Endothelial cell of umbilical vein (primary cell): ENCODE data around the gene PFKP. TPM values are rescaled to one million over a fixed set of nuclear protein-coding genes. Genes with fewer than 3 reads are reported as not detected.

Experiments used
- BruUV-seq: library from RNA; stranded (reverse); fragments of 400-500 nt; replicated peaks from 2 replicates; lab custom pipeline; 2021; lab: Mats Ljungman, UMichigan
- CTCF ChIA-PET: fragments of 300-600, 350-600 bp; sonication (Branson Sonifier 250); formaldehyde crosslinking; loops from one replicate; lab custom pipeline; 2021; ENCODE audit warnings: antibody characterized with exemption, inconsistent platforms; lab: Charles Lee
- POLR2A ChIA-PET: fragments of 300-600, 350-600 bp; sonication (Branson Sonifier 250); formaldehyde crosslinking; loops from one replicate; lab custom pipeline; 2021; ENCODE audit warnings: antibody characterized with exemption, inconsistent platforms; lab: Charles Lee
- DNase-seq: peaks from one replicate; pipeline ENCODE4 v3.0.0-alpha.2; 2011; ENCODE audit warnings: low read depth, low spot score
- FAIRE-seq: peaks from 2 replicates; lab custom pipeline; 2011; peaks lifted over from hg19 to GRCh38; lab: Jason Lieb, UNC
- H2AFZ ChIP-seq: 2 replicates; pipeline ENCODE4 v1.6.0; 2012; ENCODE audit warnings: low read depth, low read length, control low read depth, inconsistent platforms
- H3K27ac ChIP-seq: 2 replicates; pipeline ENCODE4 v1.5.1; 2011; ENCODE audit warnings: low read depth, mild to moderate bottlenecking, control low read depth, low read length, moderate library complexity; ENCODE audit not compliant: insufficient read depth
- H3K27me3 ChIP-seq, 2 experiments: 2 replicates each; pipeline versions ENCODE4 v1.6.0 to v1.6.1; 2011; ENCODE audit warnings: low read length in 2 of 2, mixed read lengths in 1 of 2; ENCODE audit not compliant: control insufficient read depth in 2 of 2, insufficient read depth in 2 of 2
- H3K36me3 ChIP-seq, 2 experiments: 2 replicates in 1 of 2; 3 replicates in 1 of 2; pipeline ENCODE4 v1.5.1; 2011; ENCODE audit warnings: low read length in 2 of 2, mild to moderate bottlenecking in 1 of 2, moderate library complexity in 1 of 2; ENCODE audit not compliant: control insufficient read depth in 2 of 2, insufficient read depth in 2 of 2; ENCODE audit errors: extremely low read depth in 1 of 2
- H3K4me1 ChIP-seq: 3 replicates; pipeline ENCODE4 v1.5.1; 2011; ENCODE audit warnings: mild to moderate bottlenecking, low read length; ENCODE audit not compliant: control insufficient read depth, insufficient read depth; ENCODE audit errors: extremely low read depth
- H3K4me2 ChIP-seq: 2 replicates; pipeline ENCODE4 v1.6.1; 2011; ENCODE audit warnings: low read length, control low read depth, mixed read lengths; ENCODE audit not compliant: insufficient read depth
- H3K4me3 ChIP-seq, 3 experiments: fragments of 200-600 bp in 1 of 3; sonication (generic), shearing (Covaris generic) in 1 of 3; replicated peaks in 1 of 3; 2 replicates each; pipeline ENCODE4 v1.5.1; 2011 to 2016; ENCODE audit warnings: control low read depth in 3 of 3, low read length in 3 of 3, mild to moderate bottlenecking in 2 of 3, inconsistent platforms in 1 of 3, low read depth in 1 of 3, moderate library complexity in 1 of 3; ENCODE audit not compliant: insufficient read depth in 1 of 3
- H3K79me2 ChIP-seq: 2 replicates; pipeline ENCODE4 v1.6.0; 2012; ENCODE audit warnings: low read length, inconsistent platforms; ENCODE audit not compliant: control insufficient read depth, insufficient read depth
- H3K9ac ChIP-seq: replicated peaks from 2 replicates; pipeline ENCODE3; 2011; ENCODE audit warnings: low read length, control low read depth; ENCODE audit not compliant: insufficient read depth; ENCODE audit errors: extremely low read depth
- H3K9me1 ChIP-seq: replicated peaks from 3 replicates; pipeline ENCODE4 v1.6.0; 2011; ENCODE audit warnings: mild to moderate bottlenecking, low read length; ENCODE audit not compliant: control insufficient read depth, insufficient read depth; ENCODE audit errors: extremely low read depth
- H3K9me3 ChIP-seq: replicated peaks from 2 replicates; pipeline ENCODE4 v1.5.1; 2012; ENCODE audit warnings: low read length, inconsistent platforms; ENCODE audit not compliant: control insufficient read depth, insufficient read depth
- H4K20me1 ChIP-seq: replicated peaks from 2 replicates; pipeline ENCODE3; 2011; ENCODE audit warnings: mild to moderate bottlenecking, low read length; ENCODE audit not compliant: control insufficient read depth, insufficient read depth; ENCODE audit errors: extremely low read depth
- CTCF ChIP-seq, 2 donors: IDR thresholded peaks; 1 replicate in 1 of 2; 2 replicates in 1 of 2; pipeline ENCODE4 v1.5.1; 2011; ENCODE audit warnings: low read length in 2 of 2, mild to moderate bottlenecking in 2 of 2, moderate library complexity in 2 of 2, control low read depth in 1 of 2, inconsistent platforms in 1 of 2, low read depth in 1 of 2; ENCODE audit not compliant: insufficient read depth in 1 of 2; ENCODE audit errors: extremely low read depth in 1 of 2
- EZH2 ChIP-seq: IDR thresholded peaks from 2 replicates; pipeline ENCODE4 v1.6.1; 2012; ENCODE audit warnings: borderline replicate concordance, low read depth, mild to moderate bottlenecking, moderate library complexity, low read length, inconsistent platforms; ENCODE audit not compliant: severe bottlenecking
- FOS ChIP-seq: IDR thresholded peaks from 2 replicates; pipeline ENCODE4 v1.6.1; 2011; ENCODE audit warnings: mild to moderate bottlenecking, low read length, moderate library complexity, borderline replicate concordance; ENCODE audit not compliant: insufficient read depth
- GATA2 ChIP-seq: IDR thresholded peaks from 2 replicates; pipeline ENCODE4 v1.7.0; 2011; ENCODE audit warnings: low read depth, mild to moderate bottlenecking, moderate library complexity, mixed read lengths, low read length; ENCODE audit not compliant: insufficient read length, insufficient read depth
- JUN ChIP-seq: IDR thresholded peaks from 2 replicates; pipeline ENCODE4 v1.6.1; 2011; ENCODE audit warnings: borderline replicate concordance, low read depth; ENCODE audit not compliant: insufficient read length, insufficient read depth
- MYC ChIP-seq: IDR thresholded peaks from one replicate; pipeline ENCODE4 v1.6.1; 2011; ENCODE audit warnings: mild to moderate bottlenecking, low read depth, low read length
- POLR2A ChIP-seq: IDR thresholded peaks from 2 replicates; pipeline ENCODE4 v1.6.1; 2012; ENCODE audit warnings: low read depth, mild to moderate bottlenecking, control low read depth, low read length
- POLR2AphosphoS5 ChIP-seq: IDR thresholded peaks from 2 replicates; pipeline ENCODE4 v1.6.1; 2012; ENCODE audit warnings: low read depth, mild to moderate bottlenecking, control low read depth, low read length, moderate library complexity; ENCODE audit not compliant: insufficient read depth
- dilution Hi-C: fragments of 300-500 bp; cut with MboI; formaldehyde crosslinking; loops from one replicate; pipeline ENCODE4 v1.15.0; 2019; ENCODE audit warnings: low sequenced_read_pairs; ENCODE audit not compliant: extremely low pct_ligation_motif_present
- intact Hi-C: fragments of 100-400 bp; cut with micrococcal nuclease; formaldehyde crosslinking; loops from one replicate; pipeline ENCODE4 v1.10.0; 2022
- polyA plus RNA-seq, 4 experiments: library from polyadenylated mRNA; depleted of rRNA in 3 of 4; stranded (reverse) in 3 of 4; unstranded in 1 of 4; fragments of >200 nt; gene quantifications; 2 replicates each; pipeline versions ENCODE4 v1.2.1 to v1.2.3, GENCODE V29; 2011 to 2012; ENCODE audit warnings: missing spikeins in 1 of 4
- total RNA-seq: library from RNA; stranded (reverse); gene quantifications from 2 replicates; pipeline ENCODE4 v1.2.3, GENCODE V29; 2021
- TF ChIP-seq, protein P1 (sequence below): IDR thresholded peaks from 2 replicates; pipeline ENCODE4 v1.6.1; 2011; ENCODE audit not compliant: insufficient read depth, insufficient read length

PFKP gene
- total and polyA plus RNA-seq, 2 donors (not counting 3 experiments of a cell fraction or from before 2014, with no cell fraction given), result 185 to 359 TPM

DNA sequence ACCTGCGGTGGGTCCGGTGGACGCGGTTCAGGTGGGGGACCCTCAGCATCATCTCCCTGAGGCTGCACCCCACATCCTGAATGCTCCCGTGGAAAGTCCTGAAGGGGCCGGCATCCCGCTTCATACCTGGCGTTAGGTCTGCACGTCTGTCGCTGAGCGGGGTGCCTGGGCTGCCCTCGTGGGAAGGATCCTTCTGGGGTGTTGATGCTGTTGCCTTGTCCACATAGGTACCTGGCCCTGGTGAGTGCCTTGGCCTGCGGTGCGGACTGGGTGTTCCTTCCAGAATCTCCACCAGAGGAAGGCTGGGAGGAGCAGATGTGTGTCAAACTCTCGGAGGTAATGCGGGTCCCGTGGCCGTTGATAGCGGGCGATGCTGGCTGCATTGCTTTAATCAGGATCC, 37.8 kb downstream of the PFKP start:
- peaks cover 29 to 48% of the 10 kb centered on the region in 2 experiments for H3K36me3 ChIP-seq
- intact Hi-C loops (no loop called here), dilution Hi-C loops (no loop called here)
- ChIA-PET CTCF (no interaction called here), POLR2A (no interaction called here)
- DNase-seq, result no peak
- no peak overlapping the region for H3K4me3 ChIP-seq
- no peaks in the 10 kb centered on the region for H3K9me3 ChIP-seq
- H4K20me1 ChIP-seq, result no peaks in the 10 kb centered on the region
- no TSS peak for BruUV-seq
- no peaks in the 10 kb centered on the region for H3K9me1 ChIP-seq
- H3K79me2 ChIP-seq, result peaks cover 42% of the 10 kb centered on the region
- FAIRE-seq, result no peak
- H3K4me2 ChIP-seq, result no peak overlapping the region
- no peak overlapping the region for H2AFZ ChIP-seq
- H3K4me1 ChIP-seq, result peaks cover 14% of the 10 kb centered on the region
- H3K27me3 ChIP-seq, result no peaks in the 10 kb centered on the region
- H3K9ac ChIP-seq, result no peak overlapping the region
- TF ChIP-seq MYC (no peak), EZH2 (no peak), JUN (no peak), POLR2AphosphoS5 (no peak), CTCF (IDR thresholded peaks at IDR 0.05; ENCODE audit: extremely low read depth in 1 of 2, insufficient read depth in 1 of 2, low read depth in 1 of 2, low read length in 2 of 2) (no peak), GATA2 (no peak)
- no peak overlapping the region for H3K27ac ChIP-seq

DNA sequence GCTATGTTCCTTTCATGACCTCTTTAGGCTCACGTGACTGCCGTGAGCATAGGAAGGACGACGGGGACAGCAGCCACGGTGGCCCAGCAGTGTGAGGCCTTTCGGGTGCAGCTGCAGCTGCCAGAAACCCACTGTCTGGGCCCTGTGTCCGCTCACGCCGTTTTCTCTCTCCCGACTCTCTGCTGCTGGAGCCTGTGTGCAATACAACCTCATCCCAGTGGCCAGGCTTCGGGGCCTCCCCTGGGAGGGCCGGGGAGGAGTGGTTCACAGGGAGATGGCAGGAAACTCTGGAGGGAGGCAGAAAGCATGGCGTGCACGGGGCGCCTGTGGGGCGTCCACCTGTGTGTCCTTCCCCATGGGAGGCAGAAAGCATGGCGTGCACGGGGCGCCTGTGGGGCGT, 38.6 kb downstream of the PFKP start:
- intact Hi-C loops (no loop called here), dilution Hi-C loops (no loop called here)
- Histone ChIP-seq H4K20me1 (no peaks in the 10 kb centered on the region), H3K79me2 (peaks cover 39% of the 10 kb centered on the region), H3K27ac (no peak overlapping the region), H3K4me2 (no peak overlapping the region), H3K9ac (no peak overlapping the region), H3K9me3 (no peaks in the 10 kb centered on the region), H3K9me1 (no peaks in the 10 kb centered on the region), H3K27me3 (no peaks in the 10 kb centered on the region), H2AFZ (no peak overlapping the region), H3K4me3 (no peak overlapping the region), H3K4me1 (peaks cover 14% of the 10 kb centered on the region), H3K36me3 (peaks cover 29 to 48% of the 10 kb centered on the region in 2 experiments)
- FAIRE-seq (no peak), DNase-seq (no peak)
- ChIA-PET POLR2A (no interaction called here), CTCF (no interaction called here)
- TF ChIP-seq POLR2A, result no peak
- TF ChIP-seq JUN, result no peak
- TF ChIP-seq, protein P1, sequence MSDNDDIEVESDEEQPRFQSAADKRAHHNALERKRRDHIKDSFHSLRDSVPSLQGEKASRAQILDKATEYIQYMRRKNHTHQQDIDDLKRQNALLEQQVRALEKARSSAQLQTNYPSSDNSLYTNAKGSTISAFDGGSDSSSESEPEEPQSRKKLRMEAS, result no peak
- TF ChIP-seq GATA2, result no peak
- TF ChIP-seq POLR2AphosphoS5, result no peak
- no peak for TF ChIP-seq MYC
- TF ChIP-seq FOS, result no peak
- no peak for TF ChIP-seq EZH2
- no peak for TF ChIP-seq CTCF (IDR thresholded peaks at IDR 0.05; ENCODE audit: extremely low read depth in 1 of 2, insufficient read depth in 1 of 2, low read depth in 1 of 2, low read length in 2 of 2)
- BruUV-seq, result no TSS peak
